OCI-LY7 (cell line): ENCODE results near the gene GYPC.

Source experiments
- EZH2phosphoT487 ChIP-seq: fragments of 200-600 bp; sonication (generic); IDR thresholded peaks from 2 replicates; pipeline ENCODE4 v1.6.1; 2018; ENCODE audit warnings: low read depth, borderline replicate concordance, mild to moderate bottlenecking, mixed run types, antibody characterized with exemption, low read length, moderate library complexity, mixed read lengths
- TF ChIP-seq, protein P1 (sequence below): fragments of 200-600 bp; sonication (generic); conservative IDR thresholded peaks from 2 replicates; pipeline ENCODE4 v1.5.1; 2014; ENCODE audit warnings: mild to moderate bottlenecking, antibody characterized with exemption, low read length, moderate library complexity, mixed read lengths

DNA sequence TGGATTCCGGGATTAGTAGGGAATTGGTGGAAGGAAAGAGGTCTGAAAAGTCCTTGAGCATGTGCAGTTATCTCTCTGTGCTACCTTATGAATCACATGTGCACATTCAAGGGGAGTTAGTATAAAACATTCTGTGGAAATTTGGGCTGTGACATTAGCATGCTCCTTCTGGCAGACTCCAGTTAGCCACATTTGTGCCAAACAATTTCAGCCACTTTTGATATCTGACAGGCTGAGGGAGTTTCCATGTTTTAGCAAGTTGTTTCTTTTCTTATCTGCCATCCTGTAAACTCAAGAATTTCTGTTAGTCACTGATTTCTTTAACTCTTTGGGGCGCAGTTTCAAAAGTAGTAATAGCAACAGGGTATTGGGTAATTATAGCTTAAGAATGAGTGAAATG, 28.3 kb upstream of the GYPC start:
- TF ChIP-seq, protein P1, sequence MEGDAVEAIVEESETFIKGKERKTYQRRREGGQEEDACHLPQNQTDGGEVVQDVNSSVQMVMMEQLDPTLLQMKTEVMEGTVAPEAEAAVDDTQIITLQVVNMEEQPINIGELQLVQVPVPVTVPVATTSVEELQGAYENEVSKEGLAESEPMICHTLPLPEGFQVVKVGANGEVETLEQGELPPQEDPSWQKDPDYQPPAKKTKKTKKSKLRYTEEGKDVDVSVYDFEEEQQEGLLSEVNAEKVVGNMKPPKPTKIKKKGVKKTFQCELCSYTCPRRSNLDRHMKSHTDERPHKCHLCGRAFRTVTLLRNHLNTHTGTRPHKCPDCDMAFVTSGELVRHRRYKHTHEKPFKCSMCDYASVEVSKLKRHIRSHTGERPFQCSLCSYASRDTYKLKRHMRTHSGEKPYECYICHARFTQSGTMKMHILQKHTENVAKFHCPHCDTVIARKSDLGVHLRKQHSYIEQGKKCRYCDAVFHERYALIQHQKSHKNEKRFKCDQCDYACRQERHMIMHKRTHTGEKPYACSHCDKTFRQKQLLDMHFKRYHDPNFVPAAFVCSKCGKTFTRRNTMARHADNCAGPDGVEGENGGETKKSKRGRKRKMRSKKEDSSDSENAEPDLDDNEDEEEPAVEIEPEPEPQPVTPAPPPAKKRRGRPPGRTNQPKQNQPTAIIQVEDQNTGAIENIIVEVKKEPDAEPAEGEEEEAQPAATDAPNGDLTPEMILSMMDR, result no peak
- no peak for TF ChIP-seq EZH2phosphoT487
